GM19351 (cell line): ENCODE measurements around the gene RAPGEF3.
A peak's percentile ranks its signal among the peaks of the same experiment; 100 is the strongest.

Experiments
- ATAC-seq: cut with Tn5 transposase; IDR thresholded peaks from one replicate; pipeline ENCODE4 v1.9.1; 2021; ENCODE audit warnings: mild to moderate bottlenecking, moderate library complexity; ENCODE audit not compliant: unreplicated experiment

Gene RAPGEF3

GRCh38 chr12:47725091-47725772 is 33.4 kb downstream of the RAPGEF3 start, which contains the start of gene ENDOU:
Gene ENDOU, minus strand, starts transcription at chr12:47725490. Its CDS starts 77 bp downstream, at chr12:47725413.
- ATAC-seq: no peak

- no peak for ATAC-seq
Measured at GRCh38 chr12:47722941-47723631, 35.6 kb downstream of the RAPGEF3 start.

GRCh38 chr12:47722136-47722834 is 36.4 kb downstream of the RAPGEF3 start:
- ATAC-seq: no peak

- ATAC-seq: no peak
Measured at GRCh38 chr12:47721431-47721973, 37.2 kb downstream of the RAPGEF3 start.

GRCh38 chr12:47718531-47718930 is 40.1 kb downstream of the RAPGEF3 start:
- no peak for ATAC-seq

GRCh38 chr12:47717443-47718193 is 41.1 kb downstream of the RAPGEF3 start:
- ATAC-seq: no peak

GRCh38 chr12:47717046-47717442 is 41.6 kb downstream of the RAPGEF3 start:
- no peak for ATAC-seq

- ATAC-seq: no peak
Measured at GRCh38 chr12:47715877-47716548, 42.7 kb downstream of the RAPGEF3 start.

GRCh38 chr12:47715393-47715876 is 43.2 kb downstream of the RAPGEF3 start:
- ATAC-seq: peak; percentile 88

GRCh38 chr12:47714826-47715386 is 43.8 kb downstream of the RAPGEF3 start:
- ATAC-seq: no peak

GRCh38 chr12:47712171-47712570 is 46.5 kb downstream of the RAPGEF3 start:
- no peak for ATAC-seq

- ATAC-seq: no peak
Measured at GRCh38 chr12:47711448-47711847, 47.2 kb downstream of the RAPGEF3 start.

- ATAC-seq: no peak
Measured at GRCh38 chr12:47710278-47710677, 48.4 kb downstream of the RAPGEF3 start.

- ATAC-seq: no peak
Measured at GRCh38 chr12:47709671-47710070, 49.0 kb downstream of the RAPGEF3 start.

- no peak for ATAC-seq
Measured at GRCh38 chr12:47709237-47709636, 49.4 kb downstream of the RAPGEF3 start.

GRCh38 chr12:47707905-47708543 is 50.7 kb downstream of the RAPGEF3 start:
- peak; percentile 34 for ATAC-seq

- ATAC-seq: no peak
Measured at GRCh38 chr12:47707355-47707754, 51.3 kb downstream of the RAPGEF3 start.

GRCh38 chr12:47705566-47706425 is 52.9 kb downstream of the RAPGEF3 start, which contains the start of gene RPAP3:
Gene RPAP3, minus strand, starts transcription at chr12:47706030. Its CDS starts 3,190 bp downstream, at chr12:47702840.
- peak; percentile 73 for ATAC-seq
